ENCODE results near the gene MSGN1.
A peak's percentile ranks its signal among the peaks of the same experiment; 100 is the strongest.

The MSGN1 gene

GRCh38 chr2:17845806-17846205, 29.5 kb downstream of the MSGN1 start:
- no peak for DNase-seq (ENCODE audit: low read depth, low spot score)
- Histone ChIP-seq H3K9me3 (ENCODE audit: low read depth, low read length) (no peaks in the 10 kb centered on the region), H3K4me3 (no peak overlapping the region), H3K9ac (ENCODE audit: insufficient read length) (no peak overlapping the region), H3K27ac (no peak overlapping the region), H3K36me3 (ENCODE audit: insufficient read depth, low read length) (no peaks in the 10 kb centered on the region)
- TF ChIP-seq EZH2 (IDR thresholded peaks at IDR 0.05): no peak
- TF ChIP-seq FOXP2 (optimal IDR thresholded peaks at IDR 0.05; ENCODE audit: control extremely low read depth, extremely low read length, insufficient read depth): no peak
- no peak for TF ChIP-seq POLR2AphosphoS5 (IDR thresholded peaks at IDR 0.05; ENCODE audit: borderline replicate concordance, low read depth, low read length)

GRCh38 chr2:17846676-17847075, 30.4 kb downstream of the MSGN1 start:
- DNase-seq (ENCODE audit: low read depth, low spot score): no peak
- H3K4me3 ChIP-seq: no peak overlapping the region
- H3K9me3 ChIP-seq (ENCODE audit: low read depth, low read length): no peaks in the 10 kb centered on the region
- no peaks in the 10 kb centered on the region for H3K36me3 ChIP-seq (ENCODE audit: insufficient read depth, low read length)
- H3K9ac ChIP-seq (ENCODE audit: insufficient read length): no peak overlapping the region
- no peak for TF ChIP-seq POLR2AphosphoS5 (IDR thresholded peaks at IDR 0.05; ENCODE audit: borderline replicate concordance, low read depth, low read length)
- TF ChIP-seq FOXP2 (optimal IDR thresholded peaks at IDR 0.05; ENCODE audit: control extremely low read depth, extremely low read length, insufficient read depth): no peak
- no peak for TF ChIP-seq EZH2 (IDR thresholded peaks at IDR 0.05)
- no peak overlapping the region for H3K27ac ChIP-seq

GRCh38 chr2:17847236-17847635, 31.0 kb downstream of the MSGN1 start:
- H3K36me3 ChIP-seq (ENCODE audit: insufficient read depth, low read length): no peaks in the 10 kb centered on the region
- H3K9ac ChIP-seq (ENCODE audit: insufficient read length): no peak overlapping the region
- no peak for DNase-seq (ENCODE audit: low read depth, low spot score)
- no peak overlapping the region for H3K4me3 ChIP-seq
- H3K27ac ChIP-seq: no peak overlapping the region
- TF ChIP-seq POLR2AphosphoS5 (IDR thresholded peaks at IDR 0.05; ENCODE audit: borderline replicate concordance, low read depth, low read length) (no peak), FOXP2 (optimal IDR thresholded peaks at IDR 0.05; ENCODE audit: control extremely low read depth, extremely low read length, insufficient read depth) (no peak), EZH2 (IDR thresholded peaks at IDR 0.05) (no peak)
- no peaks in the 10 kb centered on the region for H3K9me3 ChIP-seq (ENCODE audit: low read depth, low read length)

DNA sequence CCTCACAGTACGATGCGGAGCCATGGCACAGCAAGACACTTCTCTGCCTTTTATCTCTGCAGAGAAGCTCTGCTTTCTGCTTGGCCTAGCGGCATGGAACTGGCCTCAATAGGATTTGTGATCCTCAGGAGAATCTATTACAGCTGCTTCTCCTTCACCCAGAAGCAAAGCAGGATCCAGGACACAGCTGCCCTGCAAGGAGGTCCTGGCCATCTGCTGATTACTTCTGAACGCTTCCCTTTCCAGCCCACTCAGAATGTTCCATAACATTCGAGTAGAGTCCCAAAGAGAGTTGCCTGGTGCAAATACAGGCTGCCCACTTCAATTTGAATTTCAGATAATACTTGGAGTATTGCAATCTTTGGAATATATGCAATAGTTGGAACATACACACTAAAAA, 33.0 kb downstream of the MSGN1 start:
- no peak for DNase-seq (ENCODE audit: low read depth, low spot score)
- no peak for TF ChIP-seq FOXP2 (optimal IDR thresholded peaks at IDR 0.05; ENCODE audit: control extremely low read depth, extremely low read length, insufficient read depth)
- TF ChIP-seq EZH2 (IDR thresholded peaks at IDR 0.05): no peak
- TF ChIP-seq POLR2AphosphoS5 (IDR thresholded peaks at IDR 0.05; ENCODE audit: borderline replicate concordance, low read depth, low read length): no peak
- H3K9ac ChIP-seq (ENCODE audit: insufficient read length): no peak overlapping the region
- no peak overlapping the region for H3K4me3 ChIP-seq
- H3K36me3 ChIP-seq (ENCODE audit: insufficient read depth, low read length): no peaks in the 10 kb centered on the region
- no peak overlapping the region for H3K27ac ChIP-seq
- H3K9me3 ChIP-seq (ENCODE audit: low read depth, low read length): no peaks in the 10 kb centered on the region

- no peak for DNase-seq (ENCODE audit: low read depth, low spot score)
- Histone ChIP-seq H3K4me3 (no peak overlapping the region), H3K36me3 (ENCODE audit: insufficient read depth, low read length) (no peaks in the 10 kb centered on the region), H3K9me3 (ENCODE audit: low read depth, low read length) (no peaks in the 10 kb centered on the region), H3K9ac (ENCODE audit: insufficient read length) (no peak overlapping the region), H3K27ac (no peak overlapping the region)
- TF ChIP-seq POLR2AphosphoS5 (IDR thresholded peaks at IDR 0.05; ENCODE audit: borderline replicate concordance, low read depth, low read length): no peak
- TF ChIP-seq FOXP2 (optimal IDR thresholded peaks at IDR 0.05; ENCODE audit: control extremely low read depth, extremely low read length, insufficient read depth): no peak
- no peak for TF ChIP-seq EZH2 (IDR thresholded peaks at IDR 0.05)
Observed at GRCh38 chr2:17850151-17850550, 33.9 kb downstream of the MSGN1 start.

- peak; percentile 3 for DNase-seq (ENCODE audit: low read depth, low spot score)
- Histone ChIP-seq H3K9ac (ENCODE audit: insufficient read length) (no peak overlapping the region), H3K4me3 (no peak overlapping the region), H3K36me3 (ENCODE audit: insufficient read depth, low read length) (no peaks in the 10 kb centered on the region), H3K9me3 (ENCODE audit: low read depth, low read length) (no peaks in the 10 kb centered on the region), H3K27ac (no peak overlapping the region)
- no peak for TF ChIP-seq FOXP2 (optimal IDR thresholded peaks at IDR 0.05; ENCODE audit: control extremely low read depth, extremely low read length, insufficient read depth)
- no peak for TF ChIP-seq POLR2AphosphoS5 (IDR thresholded peaks at IDR 0.05; ENCODE audit: borderline replicate concordance, low read depth, low read length)
- no peak for TF ChIP-seq EZH2 (IDR thresholded peaks at IDR 0.05)
Observed at GRCh38 chr2:17851731-17852585, 35.7 kb downstream of the MSGN1 start.

DNA sequence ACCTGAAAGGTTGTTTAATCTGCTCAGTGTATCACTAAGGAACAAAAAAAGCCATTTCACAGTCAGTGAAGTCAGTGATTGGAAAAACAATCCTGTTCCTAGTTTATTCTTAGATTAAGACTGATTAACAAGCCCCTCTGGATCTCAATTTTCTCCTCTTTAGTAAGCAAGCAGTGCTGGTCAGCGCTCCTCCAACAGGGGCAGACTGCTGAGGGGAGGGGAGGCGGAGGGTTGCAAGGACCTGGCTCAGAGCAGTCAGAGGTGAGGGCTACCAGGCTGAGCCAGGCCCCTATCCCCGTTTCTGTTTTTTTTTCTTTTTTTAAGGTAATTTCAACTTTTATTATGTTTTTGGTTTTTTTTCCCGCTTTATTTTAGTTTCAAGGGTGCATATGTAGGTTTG, 37.5 kb downstream of the MSGN1 start:
- Histone ChIP-seq H3K27ac (no peak overlapping the region), H3K36me3 (ENCODE audit: insufficient read depth, low read length) (no peaks in the 10 kb centered on the region), H3K4me3 (no peak overlapping the region), H3K9me3 (ENCODE audit: low read depth, low read length) (no peaks in the 10 kb centered on the region), H3K9ac (ENCODE audit: insufficient read length) (no peak overlapping the region)
- DNase-seq (ENCODE audit: low read depth, low spot score): no peak
- no peak for TF ChIP-seq POLR2AphosphoS5 (IDR thresholded peaks at IDR 0.05; ENCODE audit: borderline replicate concordance, low read depth, low read length)
- TF ChIP-seq FOXP2 (optimal IDR thresholded peaks at IDR 0.05; ENCODE audit: control extremely low read depth, extremely low read length, insufficient read depth): no peak
- TF ChIP-seq EZH2 (IDR thresholded peaks at IDR 0.05): no peak

- Histone ChIP-seq H3K9ac (ENCODE audit: insufficient read length) (no peak overlapping the region), H3K36me3 (ENCODE audit: insufficient read depth, low read length) (no peaks in the 10 kb centered on the region), H3K27ac (no peak overlapping the region), H3K4me3 (no peak overlapping the region), H3K9me3 (ENCODE audit: low read depth, low read length) (no peaks in the 10 kb centered on the region)
- no peak for DNase-seq (ENCODE audit: low read depth, low spot score)
- TF ChIP-seq EZH2 (IDR thresholded peaks at IDR 0.05): no peak
- no peak for TF ChIP-seq FOXP2 (optimal IDR thresholded peaks at IDR 0.05; ENCODE audit: control extremely low read depth, extremely low read length, insufficient read depth)
- TF ChIP-seq POLR2AphosphoS5 (IDR thresholded peaks at IDR 0.05; ENCODE audit: borderline replicate concordance, low read depth, low read length): no peak
Observed at GRCh38 chr2:17857021-17857420, 40.8 kb downstream of the MSGN1 start.

Measured in SK-N-MC (cell line).